AG09319 (cell line): ENCODE data around the gene TMEM215.

Experiments used
- DNase-seq: peaks from one replicate; pipeline ENCODE4 v3.0.0-alpha.2; 2010; ENCODE audit warnings: low read depth; ENCODE audit errors: extremely low read depth
- CTCF ChIP-seq: IDR thresholded peaks from 2 replicates; pipeline ENCODE4 v1.5.1; 2011; ENCODE audit warnings: low read depth, mild to moderate bottlenecking, inconsistent platforms, low read length, moderate library complexity

Gene TMEM215

GRCh38 chr9:32807217-32807616 is 23.9 kb downstream of the TMEM215 start:
- TF ChIP-seq CTCF: no peak
- DNase-seq: no peak

- no peak for TF ChIP-seq CTCF
- no peak for DNase-seq
Measured at GRCh38 chr9:32811246-32811645, 27.9 kb downstream of the TMEM215 start.

DNA sequence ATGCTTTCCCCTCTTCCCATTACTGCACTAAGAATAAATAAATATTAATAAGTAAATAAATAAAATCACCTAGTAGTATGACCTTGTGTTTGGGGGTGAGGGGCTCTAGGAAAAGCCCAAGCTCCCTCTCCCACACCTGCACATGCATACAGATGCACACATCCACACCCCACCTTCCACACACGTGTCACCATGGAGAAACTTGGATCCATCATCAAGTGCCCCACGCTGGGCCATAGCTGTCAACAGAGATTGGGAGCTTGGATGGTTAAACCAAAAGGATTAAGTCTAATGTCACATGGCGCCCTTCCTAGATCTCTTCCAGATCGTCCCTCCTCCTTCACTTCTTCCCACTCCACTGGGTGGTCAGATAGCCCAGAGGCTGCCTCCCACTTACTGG is 37.0 kb downstream of the TMEM215 start:
- no peak for DNase-seq
- no peak for TF ChIP-seq CTCF

GRCh38 chr9:32823101-32823500 is 39.8 kb downstream of the TMEM215 start:
- TF ChIP-seq CTCF: no peak
- no peak for DNase-seq

- no peak for DNase-seq
- TF ChIP-seq CTCF: no peak
Measured at GRCh38 chr9:32823551-32823950, 40.2 kb downstream of the TMEM215 start.

DNA sequence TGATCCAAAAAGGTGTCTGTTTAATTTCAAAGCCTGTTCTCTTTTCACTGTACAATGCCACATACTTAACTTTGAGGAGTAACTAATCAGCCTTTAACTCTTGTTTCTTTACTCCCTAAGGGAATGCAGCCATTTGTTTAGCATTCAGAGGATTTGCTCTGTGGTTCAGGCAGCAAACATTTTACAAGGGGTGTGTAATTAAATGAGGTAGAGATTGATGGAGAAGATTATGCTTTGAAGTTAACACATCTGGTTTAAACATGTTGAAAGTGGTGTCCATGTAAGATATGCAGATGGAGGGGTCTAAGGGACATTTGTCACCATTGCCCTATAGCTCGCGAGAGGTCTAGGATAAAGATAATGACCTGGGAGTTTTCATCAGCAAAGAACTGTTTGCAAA is 41.9 kb downstream of the TMEM215 start:
- no peak for DNase-seq
- TF ChIP-seq CTCF: no peak

DNA sequence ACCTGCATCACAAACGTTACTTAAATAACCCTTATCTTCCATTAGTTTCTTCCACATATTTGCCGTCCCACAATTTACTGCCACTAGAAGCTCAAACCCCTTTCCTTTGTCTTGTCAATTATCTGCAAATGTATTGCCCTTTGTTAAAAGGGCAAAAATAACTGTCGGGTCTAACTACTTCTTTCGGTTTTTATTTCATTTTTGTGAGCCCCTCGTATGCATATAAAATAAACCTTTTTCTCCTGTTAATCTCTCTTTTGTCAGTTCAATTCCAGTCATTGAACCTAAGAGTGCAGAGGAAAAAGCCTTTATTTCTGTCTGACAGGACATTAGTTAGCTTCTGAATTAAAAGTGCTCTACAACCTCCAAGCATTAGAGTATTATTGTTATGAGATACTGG is 45.5 kb downstream of the TMEM215 start:
- no peak for TF ChIP-seq CTCF

DNA sequence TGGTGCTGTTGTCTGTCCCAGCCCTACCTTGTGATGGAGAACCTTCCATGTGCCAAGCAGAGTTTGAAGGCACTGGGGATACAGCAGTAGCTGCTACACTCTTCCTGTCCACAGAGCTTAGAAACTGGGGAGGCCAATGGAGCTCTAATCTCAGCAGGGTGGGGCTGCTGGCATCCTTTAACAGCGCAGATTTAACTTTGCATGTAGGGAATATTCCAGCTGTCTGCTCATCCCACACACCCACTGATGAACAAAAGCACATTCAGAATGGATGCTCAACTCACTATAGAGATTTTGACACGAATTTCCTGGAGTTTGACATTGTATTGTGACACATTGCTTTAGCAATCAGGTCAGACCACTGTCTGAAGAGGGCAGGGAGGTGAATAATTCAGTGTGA is 49.0 kb downstream of the TMEM215 start:
- no peak for DNase-seq
- no peak for TF ChIP-seq CTCF

More for the DNA sequence above, 45.5 kb downstream of the TMEM215 start:
- DNase-seq: no peak
